H1 (cell line): ENCODE results near the gene C11orf98. TPM values are rescaled to one million over a fixed set of nuclear protein-coding genes. Genes with fewer than 3 reads are reported as not detected.

Experiments used
- CTCF ChIA-PET: fragments of 300-600 bp; sonication (Branson Sonifier 250); formaldehyde crosslinking; loops from one replicate; lab custom pipeline; 2021; ENCODE audit not compliant: partially characterized antibody; lab: Charles Lee
- POLR2A ChIA-PET: fragments of 300-600 bp; sonication (Branson Sonifier 250); formaldehyde crosslinking; loops from one replicate; lab custom pipeline; 2021; ENCODE audit warnings: inconsistent platforms; ENCODE audit not compliant: partially characterized antibody; lab: Charles Lee
- DNase-seq, 2 experiments: peaks; one replicate each; pipeline versions ENCODE4 v3.0.0 to v3.0.0-alpha.2; 2010 to 2022; ENCODE audit warnings: low spot score in 2 of 2, low read depth in 1 of 2, mixed read lengths in 1 of 2
- FAIRE-seq: peaks from 2 replicates; lab custom pipeline; 2011; peaks lifted over from hg19 to GRCh38; lab: Jason Lieb, UNC
- H2AFZ ChIP-seq: 2 replicates; pipeline ENCODE4 v1.8.1; 2012; ENCODE audit warnings: low read length, inconsistent platforms
- H2AK5ac ChIP-seq: 2 replicates; pipeline ENCODE4 v1.6.1; 2013; ENCODE audit warnings: low read depth, low read length
- H2BK120ac ChIP-seq: replicated peaks from 2 replicates; pipeline ENCODE3; 2013; ENCODE audit warnings: low read depth, low read length, inconsistent platforms
- H2BK12ac ChIP-seq: 2 replicates; pipeline ENCODE4 v1.6.1; 2013; ENCODE audit warnings: low read depth, low read length
- H2BK15ac ChIP-seq: 2 replicates; pipeline ENCODE4 v1.6.1; 2013; ENCODE audit warnings: low read length
- H2BK20ac ChIP-seq: 2 replicates; pipeline ENCODE4 v1.6.1; 2013; ENCODE audit warnings: low read length
- H2BK5ac ChIP-seq: 2 replicates; pipeline ENCODE4 v1.6.1; 2013; ENCODE audit warnings: low read depth, low read length
- H3K14ac ChIP-seq: 2 replicates; pipeline ENCODE4 v1.6.1; 2013; ENCODE audit warnings: inconsistent platforms; ENCODE audit not compliant: insufficient read length
- H3K18ac ChIP-seq: 2 replicates; pipeline ENCODE4 v1.6.1; 2013; ENCODE audit warnings: low read length; ENCODE audit errors: extremely low read depth
- H3K23ac ChIP-seq: 2 replicates; pipeline ENCODE4 v1.6.1; 2013; ENCODE audit warnings: inconsistent platforms; ENCODE audit not compliant: insufficient read length
- H3K23me2 ChIP-seq: 2 replicates; pipeline ENCODE4 v1.6.1; 2013; ENCODE audit warnings: low read depth, low read length
- H3K27ac ChIP-seq: 2 replicates; pipeline ENCODE4 v1.6.1; 2011; ENCODE audit warnings: low read depth, low read length, inconsistent platforms
- H3K27me3 ChIP-seq, 4 experiments: replicated peaks in 1 of 4; 1 replicate in 1 of 4; 2 replicates in 3 of 4; pipeline versions ENCODE4 v1.6.1 to v1.8.1; 2011 to 2013; ENCODE audit warnings: low read length in 3 of 4, mild to moderate bottlenecking in 3 of 4, inconsistent platforms in 2 of 4, mixed read lengths in 2 of 4, moderate library complexity in 1 of 4; ENCODE audit not compliant: control insufficient read depth in 3 of 4, insufficient read depth in 3 of 4; ENCODE audit errors: extremely low read depth in 1 of 4
- H3K36me3 ChIP-seq, 4 experiments: 2 replicates each; pipeline versions ENCODE4 v1.6.1 to v1.8.1; 2011 to 2013; ENCODE audit warnings: mild to moderate bottlenecking in 4 of 4, low read length in 3 of 4, moderate library complexity in 2 of 4, control low read depth in 1 of 4, inconsistent platforms in 1 of 4; ENCODE audit not compliant: insufficient read depth in 4 of 4, control insufficient read depth in 2 of 4
- H3K4ac ChIP-seq: replicated peaks from 2 replicates; pipeline ENCODE3; 2013; ENCODE audit warnings: low read length, low read depth, mixed read lengths, inconsistent platforms; ENCODE audit not compliant: insufficient read length
- H3K4me1 ChIP-seq, 4 experiments: replicated peaks in 1 of 4; 1 replicate in 1 of 4; 2 replicates in 3 of 4; pipeline versions ENCODE4 v1.6.1 to v1.8.1; 2011 to 2013; ENCODE audit warnings: low read length in 3 of 4, inconsistent platforms in 2 of 4, mixed read lengths in 1 of 4; ENCODE audit not compliant: insufficient read depth in 4 of 4, control insufficient read depth in 3 of 4
- H3K4me2 ChIP-seq, 2 experiments: 2 replicates each; pipeline versions ENCODE4 v1.6.1 to v1.8.1; 2011 to 2013; ENCODE audit warnings: low read depth in 2 of 2, low read length in 2 of 2, control low read depth in 1 of 2, inconsistent platforms in 1 of 2, mild to moderate bottlenecking in 1 of 2; ENCODE audit not compliant: insufficient read depth in 1 of 2
- H3K4me3 ChIP-seq, 4 experiments: fragments of 200-600, 300-600 bp in 1 of 4; sonication (generic), shearing (Covaris generic), sonication (Bioruptor Twin) in 1 of 4; 2 replicates each; pipeline versions ENCODE4 v1.5.1 to v1.8.1; 2011 to 2016; ENCODE audit warnings: low read length in 4 of 4, low read depth in 3 of 4, control low read depth in 2 of 4, inconsistent platforms in 2 of 4, mild to moderate bottlenecking in 2 of 4, mixed read lengths in 1 of 4, moderate library complexity in 1 of 4; ENCODE audit not compliant: insufficient read depth in 2 of 4; ENCODE audit errors: extremely low read depth in 1 of 4
- H3K56ac ChIP-seq: replicated peaks from 2 replicates; pipeline ENCODE3; 2013; ENCODE audit warnings: low read depth, mild to moderate bottlenecking, mixed read lengths, low read length, inconsistent platforms; ENCODE audit not compliant: insufficient read length
- H3K79me1 ChIP-seq: 2 replicates; pipeline ENCODE4 v1.6.1; 2013; ENCODE audit warnings: low read depth, low read length, control low read depth
- H3K79me2 ChIP-seq, 2 experiments: 2 replicates each; pipeline versions ENCODE4 v1.6.1 to v1.8.1; 2012 to 2013; ENCODE audit warnings: low read length in 2 of 2, mild to moderate bottlenecking in 2 of 2, inconsistent platforms in 1 of 2; ENCODE audit not compliant: insufficient read depth in 2 of 2, control insufficient read depth in 1 of 2
- H3K9ac ChIP-seq, 4 experiments: replicated peaks in 1 of 4; 1 replicate in 1 of 4; 2 replicates in 3 of 4; pipeline versions ENCODE4 v1.6.1 to v1.8.1; 2011 to 2013; ENCODE audit warnings: low read depth in 3 of 4, low read length in 3 of 4, control low read depth in 2 of 4, mild to moderate bottlenecking in 2 of 4, moderate library complexity in 2 of 4, inconsistent platforms in 1 of 4; ENCODE audit errors: extremely low read depth in 1 of 4
- H3K9me3 ChIP-seq, 2 experiments: 2 replicates each; pipeline versions ENCODE4 v1.6.1 to v1.8.1; 2012 to 2013; ENCODE audit warnings: mild to moderate bottlenecking in 2 of 2, moderate library complexity in 2 of 2, control low read depth in 1 of 2, inconsistent platforms in 1 of 2, low read depth in 1 of 2, low read length in 1 of 2, mixed read lengths in 1 of 2; ENCODE audit not compliant: insufficient read depth in 2 of 2
- H4K20me1 ChIP-seq, 2 experiments: replicated peaks in 1 of 2; 2 replicates each; pipeline versions ENCODE3 to v1.8.1; 2011 to 2013; ENCODE audit warnings: inconsistent platforms in 2 of 2, low read length in 2 of 2, mild to moderate bottlenecking in 1 of 2; ENCODE audit not compliant: insufficient read depth in 2 of 2, control insufficient read depth in 1 of 2
- H4K5ac ChIP-seq: 2 replicates; pipeline ENCODE4 v1.6.1; 2013; ENCODE audit warnings: low read length, low read depth, mixed read lengths, inconsistent platforms; ENCODE audit not compliant: insufficient read length
- H4K8ac ChIP-seq: 2 replicates; pipeline ENCODE4 v1.8.0; 2013; ENCODE audit warnings: mild to moderate bottlenecking, moderate library complexity, low read length, inconsistent platforms; ENCODE audit not compliant: insufficient read depth; ENCODE audit errors: extremely low read depth
- H4K91ac ChIP-seq: replicated peaks from 2 replicates; pipeline ENCODE3; 2013; ENCODE audit warnings: low read length, mixed read lengths, inconsistent platforms; ENCODE audit not compliant: insufficient read length
- ATF3 ChIP-seq: IDR thresholded peaks from 2 replicates; pipeline ENCODE4 v1.6.1; 2011; ENCODE audit warnings: low read depth, mild to moderate bottlenecking, low read length; ENCODE audit not compliant: insufficient read depth
- BACH1 ChIP-seq: IDR thresholded peaks from 2 replicates; pipeline ENCODE4 v1.6.1; 2012; ENCODE audit warnings: low read length, improper control_type of control experiment
- EZH2 ChIP-seq: fragments of 200-600 bp; sonication (generic); IDR thresholded peaks from 2 replicates; pipeline ENCODE4 v1.7.1; 2012; ENCODE audit warnings: low read depth, mild to moderate bottlenecking, moderate library complexity, low read length, inconsistent platforms; ENCODE audit not compliant: severe bottlenecking
- HDAC6 ChIP-seq: IDR thresholded peaks from one replicate; pipeline ENCODE4 v1.7.1; 2012; ENCODE audit warnings: low read depth, mild to moderate bottlenecking, inconsistent platforms, low read length, moderate library complexity
- MAFK ChIP-seq: IDR thresholded peaks from 2 replicates; pipeline ENCODE4 v1.6.1; 2012; ENCODE audit warnings: low read depth, mild to moderate bottlenecking, improper control_type of control experiment, low read length
- NRF1 ChIP-seq: IDR thresholded peaks from 2 replicates; pipeline ENCODE4 v1.6.1; 2011; ENCODE audit warnings: mild to moderate bottlenecking, low read depth, low read length, improper control_type of control experiment
- SP4 ChIP-seq: IDR thresholded peaks from 2 replicates; pipeline ENCODE4 v1.6.1; 2012; ENCODE audit warnings: low read length, inconsistent platforms
- TCF12 ChIP-seq: IDR thresholded peaks from 2 replicates; pipeline ENCODE4 v1.6.1; 2011; ENCODE audit warnings: low read depth, mild to moderate bottlenecking, low read length
- YY1 ChIP-seq: IDR thresholded peaks from 2 replicates; pipeline ENCODE4 v1.6.1; 2011; ENCODE audit warnings: low read depth, mild to moderate bottlenecking, low read length
- WGBS, 2 experiments: shearing (Covaris generic) in 1 of 2; methylation state at CpG; one replicate each; pipeline versions ENCODE4 v1.1.6 to v1.1.7; 2013 to 2015; ENCODE audit warnings: low lambda C conversion rate in 2 of 2, mixed read lengths in 2 of 2, inconsistent platforms in 1 of 2, low coverage in 1 of 2, missing lambda C conversion rate in 1 of 2; ENCODE audit not compliant: insufficient replicate concordance in 2 of 2, insufficient coverage in 1 of 2, insufficient read length in 1 of 2; ENCODE audit errors: extremely low coverage in 1 of 2, missing lambda C conversion rate in 1 of 2; 5-methylcytosine and 5-hydroxymethylcytosine counted together
- long read RNA-seq, 2 experiments: library from RNA in 1 of 2; library from capped mRNA in 1 of 2; stranded (forward); transcript quantifications; one replicate each; pipeline ENCODE4 v2.0.0, GENCODE V29; 2021; ENCODE audit warnings: inconsistent platforms in 1 of 2
- polyA minus RNA-seq, 3 experiments: library from RNA; depleted of rRNA, polyadenylated mRNA; stranded (reverse); fragments of >200 nt; gene quantifications; 1 replicate in 2 of 3; 2 replicates in 1 of 3; pipeline ENCODE4 v1.2.3, GENCODE V29; 2011
- polyA plus RNA-seq, 7 experiments: library from polyadenylated mRNA; depleted of rRNA in 3 of 7; stranded (reverse) in 5 of 7; unstranded in 2 of 7; fragments of >200 nt in 5 of 7; fragments of 200-250 nt in 2 of 7; gene quantifications; 1 replicate in 5 of 7; 2 replicates in 1 of 7; 4 replicates in 1 of 7; pipeline versions ENCODE4 v1.2.1 to v1.2.3, GENCODE V29; 2011 to 2013; ENCODE audit warnings: missing spikeins in 2 of 7, mixed read lengths in 2 of 7
- total RNA-seq: library from RNA; stranded (reverse); fragmentation: NEBNext Ultra II Directional; extraction: Animal tissue kit (Norgen Biotek cat#: 25700); gene quantifications from 2 replicates; pipeline ENCODE4 v1.2.1, GENCODE V29; 2021

C11orf98 gene
- total RNA-seq (171 and 173 TPM in 2 replicates), polyA plus RNA-seq (2011; rRNA removed) (68.0 and 72.1 TPM in 2 replicates), polyA minus RNA-seq (2011; rRNA and poly(A)+ RNA removed) (14.8 and 17.1 TPM in 2 replicates)
- polyA plus RNA-seq (2011; cell fraction: cytosol; rRNA removed) = 154 TPM
- polyA plus RNA-seq (2011; cell fraction: nucleus; rRNA removed) = 107 TPM
- 146 to 196 TPM (median 168 TPM) in 4 replicates for polyA plus RNA-seq (2012, experiment 1 of 2)
- polyA plus RNA-seq (2012, experiment 2 of 2) = 164 TPM
- 226 TPM for polyA plus RNA-seq (2013, experiment 1 of 2)
- polyA plus RNA-seq (2013, experiment 2 of 2) = 250 TPM
- polyA minus RNA-seq (2011; cell fraction: cytosol; rRNA and poly(A)+ RNA removed) = 16.8 TPM
- polyA minus RNA-seq (2011; cell fraction: nucleus; rRNA and poly(A)+ RNA removed) = 28.0 TPM
- long read RNA-seq, experiment 1, transcript C11orf98-201 (4 exons, 654 nt) = major isoform, 47 of 78 reads
- long read RNA-seq, experiment 1, transcript C11orf98-203 (3 exons, 774 nt) = minor isoform, 27 of 78 reads
- long read RNA-seq, experiment 1, partial matches to known transcripts = 0 of 78 reads
- long read RNA-seq, experiment 1, other reads (novel, unspliced or antisense) = 4 of 78 reads
- long read RNA-seq, experiment 2, transcript C11orf98-201 (4 exons, 654 nt) = major isoform, 9 of 20 reads
- long read RNA-seq, experiment 2, partial matches to known transcripts = 5 of 20 reads
- long read RNA-seq, experiment 2, other reads (novel, unspliced or antisense) = 1 of 20 reads

GRCh38 chr11:62665075-62665598, at the start of gene C11orf98, which contains the start of gene CSKMT:
Gene C11orf98, minus strand, starts transcription at chr11:62665210. Its CDS starts 41 bp downstream, at chr11:62665169.
Gene CSKMT, plus strand, starts transcription at chr11:62665312. Its CDS starts 568 bp downstream, at chr11:62665880.
- H4K91ac ChIP-seq = peak within 1 kb of the TSS; percentile 83
- peak within 1 kb of the TSS; percentile 91 for H4K5ac ChIP-seq
- no peak within 1 kb of the TSS for H2BK120ac ChIP-seq
- H2BK15ac ChIP-seq = no peak within 1 kb of the TSS
- CTCF ChIA-PET = interaction anchor here (0.7 to 1.9 kb wide), 21 partner anchors 10 to 275 kb away, joined by 3 to 8 read pairs (median 3); partner anchors contain the start of genes B3GAT3, BSCL2, GNG3 and INTS5
- H3K36me3 ChIP-seq = peaks cover 11 to 37% (median 20%) of the 10 kb centered on the region in 4 experiments
- peak within 1 kb of the TSS; percentile 2 for H3K14ac ChIP-seq
- H3K4me2 ChIP-seq = peak within 1 kb of the TSS; percentile 77 to 86
- peaks cover 5 to 6% of the 10 kb centered on the region in 2 experiments for H4K20me1 ChIP-seq
- WGBS, 2 experiments = 2% methylated on average over 46 of the region's 47 CpGs; no CpG with 5 or more reads in 1 of the 2 experiments
- DNase-seq = peak; percentile 79 to 99
- H3K4me1 ChIP-seq = peaks cover 4 to 11% (median 8%) of the 10 kb centered on the region in 4 experiments
- H3K23me2 ChIP-seq = peaks cover 12% of the 10 kb centered on the region
- H3K79me1 ChIP-seq = peaks cover 5% of the 10 kb centered on the region
- peak within 1 kb of the TSS; percentile 93 for H3K56ac ChIP-seq
- H3K79me2 ChIP-seq = peaks cover 7 to 33% of the 10 kb centered on the region in 2 experiments; a peak in 3 of 4 replicates
- peak within 1 kb of the TSS; percentile 75 for H3K18ac ChIP-seq
- no peaks in the 10 kb centered on the region for H3K27me3 ChIP-seq
- H3K23ac ChIP-seq = no peak within 1 kb of the TSS
- H4K8ac ChIP-seq = peak within 1 kb of the TSS; percentile 97
- FAIRE-seq = no peak
- peak within 1 kb of the TSS; percentile 76 to 92 (median 90) for H3K9ac ChIP-seq
- 0 out of 2 replicates have a peak within 1 kb of the TSS, but pooled peaks have one; percentile 39 for H2BK12ac ChIP-seq
- peak within 1 kb of the TSS; percentile 83 to 98 (median 95) for H3K4me3 ChIP-seq
- POLR2A ChIA-PET = interaction anchor here (0.6 to 61.4 kb wide), 73 partner anchors 5 to 1666 kb away, joined by 3 to 2041 read pairs (median 5); partner anchors contain the start of genes B3GAT3, BSCL2, C11orf98 and CSKMT
- no peak within 1 kb of the TSS for H2BK20ac ChIP-seq
- no peaks in the 10 kb centered on the region for H3K9me3 ChIP-seq
- no peak within 1 kb of the TSS for H2AFZ ChIP-seq
- H3K27ac ChIP-seq = peak within 1 kb of the TSS; percentile 81
- H2AK5ac ChIP-seq = peak within 1 kb of the TSS; percentile 26; the same call in 1 of the 2 replicates
- peak within 1 kb of the TSS; percentile 74 for H3K4ac ChIP-seq
- H2BK5ac ChIP-seq = peak within 1 kb of the TSS; percentile 80
- TF ChIP-seq ATF3 (no peak), YY1 (no peak; the same call in 1 of the 2 replicates), HDAC6 (no peak), BACH1 (peak; percentile 73; the same call in 1 of the 2 replicates), EZH2 (no peak), NRF1 (no peak), MAFK (no peak), SP4 (no peak; the same call in 1 of the 2 replicates), TCF12 (no peak)
